ENCODE measurements around the gene PID1.

- TF ChIP-seq CTCF (IDR thresholded peaks at IDR 0.05 in 8 of 11, conservative IDR thresholded peaks at IDR 0.05 in 3 of 11) (no peak), POLR2A (IDR thresholded peaks at IDR 0.05) (no peak)
These were observed 238.4 kb downstream of the PID1 start for GRCh38 chr2:229032608-229033234.
